HepG2 (cell line): ENCODE results near the gene PAMR1. TPM values are rescaled to one million over a fixed set of nuclear protein-coding genes. Genes with fewer than 3 reads are reported as not detected.

Experiments
- ATAC-seq: fragments of 200-7000 bp; cut with Tn5 transposase; 3 replicates; pipeline ENCODE4 v1.9.1; 2020; ENCODE audit warnings: mild to moderate bottlenecking, moderate library complexity
- BruUV-seq: library from RNA; stranded (reverse); fragments of 400-500 nt; replicated peaks from 2 replicates; lab custom pipeline; 2021; lab: Mats Ljungman, UMichigan
- CTCF ChIA-PET: fragments of 300-600 bp; formaldehyde crosslinking; extraction: SDS; loops from one replicate; lab custom pipeline; 2021; ENCODE audit warnings: low total read pairs, inconsistent platforms, low intra/inter-chr PET ratio; lab: Yijun Ruan, JAX
- POLR2A ChIA-PET: fragments of 350-600 bp; sonication (Branson Sonifier 250); formaldehyde crosslinking; loops from one replicate; lab custom pipeline; 2020; ENCODE audit warnings: antibody characterized with exemption, inconsistent platforms; lab: Yijun Ruan, JAX
- DNase-seq: peaks from one replicate; pipeline ENCODE4 v3.0.0-alpha.2; 2015; ENCODE audit warnings: low spot score
- FAIRE-seq: peaks from 3 replicates; lab custom pipeline; 2011; peaks lifted over from hg19 to GRCh38; lab: Jason Lieb, UNC
- H2AFZ ChIP-seq: one replicate; pipeline ENCODE4 v1.6.1; 2011; ENCODE audit warnings: low read length, inconsistent platforms
- H3K27ac ChIP-seq: fragments of 300-600 bp; 3 replicates; pipeline ENCODE4 v1.8.0; 2011; ENCODE audit warnings: mixed run types, mild to moderate bottlenecking, mixed read lengths, low read length, inconsistent platforms; ENCODE audit not compliant: insufficient read depth; ENCODE audit errors: extremely low read length
- H3K27me3 ChIP-seq, 2 experiments: fragments of 200-600 bp in 1 of 2; 2 replicates in 1 of 2; 3 replicates in 1 of 2; pipeline versions ENCODE4 v1.6.0 to v1.8.0; 2011; ENCODE audit warnings: low read length in 2 of 2, mild to moderate bottlenecking in 2 of 2, moderate library complexity in 2 of 2, inconsistent platforms in 1 of 2; ENCODE audit not compliant: insufficient read depth in 2 of 2, control insufficient read depth in 1 of 2
- H3K36me3 ChIP-seq, 2 experiments: fragments of 200-600 bp in 1 of 2; replicated peaks in 1 of 2; 2 replicates in 1 of 2; 3 replicates in 1 of 2; pipeline versions ENCODE4 v1.5.1 to v1.8.0; 2011; ENCODE audit warnings: low read length in 2 of 2, inconsistent platforms in 1 of 2; ENCODE audit not compliant: insufficient read depth in 2 of 2, control insufficient read depth in 1 of 2
- H3K4me1 ChIP-seq: 2 replicates; pipeline ENCODE4 v1.5.1; 2012; ENCODE audit warnings: low read length, inconsistent platforms; ENCODE audit not compliant: insufficient read depth
- H3K4me2 ChIP-seq: 2 replicates; pipeline ENCODE4 v1.6.0; 2011; ENCODE audit warnings: low read depth, low read length, inconsistent platforms
- H3K4me3 ChIP-seq, 3 experiments: fragments of 200-600 bp in 1 of 3; sonication (generic), shearing (Covaris generic) in 1 of 3; replicated peaks in 1 of 3; 2 replicates each; pipeline ENCODE4 v1.5.1; 2011 to 2016; ENCODE audit warnings: low read length in 3 of 3, inconsistent platforms in 2 of 3, low read depth in 2 of 3, mild to moderate bottlenecking in 2 of 3, control low read depth in 1 of 3, mixed read lengths in 1 of 3; ENCODE audit not compliant: insufficient read depth in 1 of 3
- H3K79me2 ChIP-seq: one replicate; pipeline ENCODE4 v1.6.1; 2011; ENCODE audit warnings: low read length, inconsistent platforms; ENCODE audit not compliant: insufficient read depth
- H3K9ac ChIP-seq: 2 replicates; pipeline ENCODE4 v1.6.0; 2011; ENCODE audit warnings: mild to moderate bottlenecking, low read depth, low read length, inconsistent platforms; ENCODE audit not compliant: insufficient read depth
- H3K9me3 ChIP-seq: 2 replicates; pipeline ENCODE4 v1.5.1; 2012; ENCODE audit warnings: mild to moderate bottlenecking, low read length
- H4K20me1 ChIP-seq: 2 replicates; pipeline ENCODE4 v1.6.0; 2011; ENCODE audit warnings: inconsistent platforms, mild to moderate bottlenecking, low read length, moderate library complexity; ENCODE audit not compliant: insufficient read depth
- ARNTL ChIP-seq: sonication (generic); formaldehyde crosslinking; IDR thresholded peaks from 2 replicates; pipeline ENCODE4 v1.4.0; 2020; ENCODE audit warnings: mild to moderate bottlenecking, missing genetic modification reagents
- MEIS1 ChIP-seq: sonication (generic); formaldehyde crosslinking; IDR thresholded peaks from 2 replicates; pipeline ENCODE4 v1.9.0; 2021; ENCODE audit warnings: mild to moderate bottlenecking, missing genetic modification reagents, moderate library complexity, borderline replicate concordance
- TBX2 ChIP-seq: sonication (generic); formaldehyde crosslinking; IDR thresholded peaks from 2 replicates; pipeline ENCODE4 v1.5.0; 2020; ENCODE audit warnings: missing genetic modification reagents, mild to moderate bottlenecking, borderline replicate concordance
- YEATS4 ChIP-seq: sonication (generic); formaldehyde crosslinking; IDR thresholded peaks from 2 replicates; pipeline ENCODE4 v1.4.0; 2020; ENCODE audit warnings: missing genetic modification reagents, borderline replicate concordance
- ZNF570 ChIP-seq: sonication (generic); formaldehyde crosslinking; IDR thresholded peaks from 2 replicates; pipeline ENCODE4 v1.4.0; 2020; ENCODE audit warnings: mild to moderate bottlenecking, missing genetic modification reagents, borderline replicate concordance
- ZNF678 ChIP-seq: sonication (generic); formaldehyde crosslinking; IDR thresholded peaks from 2 replicates; pipeline ENCODE4 v1.4.0; 2020; ENCODE audit warnings: mild to moderate bottlenecking, missing genetic modification reagents
- ZNF83 ChIP-seq: sonication (generic); formaldehyde crosslinking; IDR thresholded peaks from 2 replicates; pipeline ENCODE4 v1.4.0; 2020; ENCODE audit warnings: missing genetic modification reagents, mild to moderate bottlenecking, borderline replicate concordance
- ZNF891 ChIP-seq: sonication (generic); formaldehyde crosslinking; IDR thresholded peaks from 2 replicates; pipeline ENCODE4 v1.5.0; 2020; ENCODE audit warnings: mild to moderate bottlenecking, missing genetic modification reagents
- WGBS: methylation state at CpG from one replicate; pipeline ENCODE4 v1.1.6; 2017; ENCODE audit warnings: low lambda C conversion rate; 5-methylcytosine and 5-hydroxymethylcytosine counted together
- in situ Hi-C: cut with HindIII; loops from 2 replicates; pipeline ENCODE4 v1.10.0; 2017; ENCODE audit warnings: low pct_unique_long_range_greater_than_20kb; ENCODE audit not compliant: extremely low pct_ligation_motif_present
- intact Hi-C: fragments of 100-400 bp; cut with micrococcal nuclease; formaldehyde crosslinking; loops from one replicate; pipeline ENCODE4 v1.10.0; 2022; ENCODE audit not compliant: unreplicated experiment
- polyA plus RNA-seq, 8 experiments: library from polyadenylated mRNA; depleted of rRNA in 3 of 8; stranded (reverse) in 7 of 8; unstranded in 1 of 8; fragments of >200 nt; fragmentation: Illumina TruSeq in 4 of 8; extraction: Trizol in 4 of 8; gene quantifications; 2 replicates each; pipeline versions ENCODE4 v1.2.1 to v1.2.3, GENCODE V29; 2011 to 2016; ENCODE audit warnings: low read depth in 4 of 8, missing spikeins in 1 of 8, mixed read lengths in 1 of 8; ENCODE audit not compliant: insufficient read depth in 1 of 8
- total RNA-seq, 5 experiments: library from RNA; depleted of rRNA; stranded (reverse); fragments of >200 nt; fragmentation: Illumina TruSeq; extraction: Trizol; gene quantifications; 2 replicates each; pipeline ENCODE4 v1.2.3, GENCODE V29; 2016; ENCODE audit warnings: low read depth in 1 of 5
- TF ChIP-seq, protein P1 (sequence below), 2 experiments: sonication (generic) in 1 of 2; formaldehyde crosslinking in 1 of 2; IDR thresholded peaks; 2 replicates each; pipeline versions ENCODE4 v1.4.0 to v1.6.1; 2018 to 2020; ENCODE audit warnings: missing genetic modification reagents in 2 of 2, borderline replicate concordance in 1 of 2, low read depth in 1 of 2, mild to moderate bottlenecking in 1 of 2, missing biosample characterization in 1 of 2
- TF ChIP-seq, protein P2 (sequence below), 2 experiments: sonication (generic) in 1 of 2; formaldehyde crosslinking in 1 of 2; IDR thresholded peaks; 2 replicates each; pipeline versions ENCODE4 v1.5.1 to v1.6.1; 2011 to 2020; ENCODE audit warnings: borderline replicate concordance in 1 of 2, low read depth in 1 of 2, low read length in 1 of 2, mild to moderate bottlenecking in 1 of 2, missing genetic modification reagents in 1 of 2, moderate library complexity in 1 of 2
- TF ChIP-seq, protein P3 (sequence below): sonication (generic); formaldehyde crosslinking; conservative IDR thresholded peaks from 2 replicates; pipeline ENCODE4 v1.4.0; 2020; ENCODE audit warnings: mild to moderate bottlenecking, missing genetic modification reagents, moderate library complexity
- TF ChIP-seq, protein P4 (sequence below): IDR thresholded peaks from 2 replicates; pipeline ENCODE4 v1.6.1; 2016; ENCODE audit warnings: missing compliant biosample characterization, missing genetic modification reagents, borderline replicate concordance

The PAMR1 gene
- total and polyA plus RNA-seq, 2 of the 13 experiments (the other 11 are each of a cell fraction or from before 2014, with no cell fraction given): not detected

DNA sequence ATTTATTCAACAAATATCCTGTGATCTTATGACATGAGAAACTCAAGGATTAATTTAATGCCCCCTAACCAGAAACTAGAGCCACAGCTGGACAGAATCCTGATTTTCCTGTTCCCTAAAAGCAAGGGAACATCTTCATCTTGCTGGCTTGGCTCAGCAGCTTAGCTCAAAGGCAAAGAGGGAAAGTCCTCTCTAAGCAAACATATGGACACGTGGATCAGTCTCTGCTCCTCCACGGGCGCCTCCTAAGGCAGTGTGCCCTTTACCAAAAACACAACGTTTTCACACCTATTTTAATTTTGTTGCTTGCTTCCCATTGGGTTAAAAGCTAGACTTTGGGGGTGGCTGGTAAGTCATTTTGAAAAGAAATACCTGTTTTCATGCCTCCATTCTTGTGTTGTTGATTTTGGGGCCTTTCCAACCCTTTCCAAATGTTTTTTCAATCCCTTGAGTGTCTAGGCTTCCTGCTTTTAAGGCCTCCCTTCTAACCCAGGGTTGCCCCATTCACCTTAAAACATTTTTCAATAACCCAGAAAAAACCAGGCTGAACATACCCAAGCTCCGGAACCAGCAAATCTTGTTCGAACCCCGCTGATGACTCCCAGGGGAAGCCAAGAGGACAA, 121.5 kb downstream of the PAMR1 start:
- H3K79me2 ChIP-seq: no peaks in the 10 kb centered on the region
- no TSS peak for BruUV-seq
- TF ChIP-seq ZNF678 (CRISPR knock-in tag) (0 out of 2 replicates have a peak, but pooled peaks have one; percentile 67), MEIS1 (CRISPR knock-in tag) (0 out of 2 replicates have a peak, but pooled peaks have one; percentile 32), ZNF83 (CRISPR knock-in tag) (no peak), ARNTL (CRISPR knock-in tag) (0 out of 2 replicates have a peak, but pooled peaks have one; percentile 28), ZNF570 (CRISPR knock-in tag) (no peak), TBX2 (0 out of 2 replicates have a peak, but pooled peaks have one; percentile 13), YEATS4 (CRISPR knock-in tag) (no peak), ZNF891 (CRISPR knock-in tag) (no peak)
- TF ChIP-seq, protein P1, sequence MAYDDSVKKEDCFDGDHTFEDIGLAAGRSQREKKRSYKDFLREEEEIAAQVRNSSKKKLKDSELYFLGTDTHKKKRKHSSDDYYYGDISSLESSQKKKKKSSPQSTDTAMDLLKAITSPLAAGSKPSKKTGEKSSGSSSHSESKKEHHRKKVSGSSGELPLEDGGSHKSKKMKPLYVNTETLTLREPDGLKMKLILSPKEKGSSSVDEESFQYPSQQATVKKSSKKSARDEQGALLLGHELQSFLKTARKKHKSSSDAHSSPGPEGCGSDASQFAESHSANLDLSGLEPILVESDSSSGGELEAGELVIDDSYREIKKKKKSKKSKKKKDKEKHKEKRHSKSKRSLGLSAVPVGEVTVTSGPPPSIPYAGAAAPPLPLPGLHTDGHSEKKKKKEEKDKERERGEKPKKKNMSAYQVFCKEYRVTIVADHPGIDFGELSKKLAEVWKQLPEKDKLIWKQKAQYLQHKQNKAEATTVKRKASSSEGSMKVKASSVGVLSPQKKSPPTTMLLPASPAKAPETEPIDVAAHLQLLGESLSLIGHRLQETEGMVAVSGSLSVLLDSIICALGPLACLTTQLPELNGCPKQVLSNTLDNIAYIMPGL (CRISPR knock-in tag; IDR thresholded peaks at IDR 0.05; ENCODE audit: borderline replicate concordance in 1 of 2, low read depth in 1 of 2): 0 out of 4 replicates have a peak, but pooled peaks of 1 of the 2 experiments have one; percentile 19
- TF ChIP-seq, protein P2, sequence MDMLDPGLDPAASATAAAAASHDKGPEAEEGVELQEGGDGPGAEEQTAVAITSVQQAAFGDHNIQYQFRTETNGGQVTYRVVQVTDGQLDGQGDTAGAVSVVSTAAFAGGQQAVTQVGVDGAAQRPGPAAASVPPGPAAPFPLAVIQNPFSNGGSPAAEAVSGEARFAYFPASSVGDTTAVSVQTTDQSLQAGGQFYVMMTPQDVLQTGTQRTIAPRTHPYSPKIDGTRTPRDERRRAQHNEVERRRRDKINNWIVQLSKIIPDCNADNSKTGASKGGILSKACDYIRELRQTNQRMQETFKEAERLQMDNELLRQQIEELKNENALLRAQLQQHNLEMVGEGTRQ (IDR thresholded peaks at IDR 0.05; ENCODE audit: low read depth, low read length): no peak
- TF ChIP-seq, protein P2 (CRISPR knock-in tag; IDR thresholded peaks at IDR 0.05; ENCODE audit: borderline replicate concordance): 0 out of 2 replicates have a peak, but pooled peaks have one; percentile 23
- TF ChIP-seq, protein P3, sequence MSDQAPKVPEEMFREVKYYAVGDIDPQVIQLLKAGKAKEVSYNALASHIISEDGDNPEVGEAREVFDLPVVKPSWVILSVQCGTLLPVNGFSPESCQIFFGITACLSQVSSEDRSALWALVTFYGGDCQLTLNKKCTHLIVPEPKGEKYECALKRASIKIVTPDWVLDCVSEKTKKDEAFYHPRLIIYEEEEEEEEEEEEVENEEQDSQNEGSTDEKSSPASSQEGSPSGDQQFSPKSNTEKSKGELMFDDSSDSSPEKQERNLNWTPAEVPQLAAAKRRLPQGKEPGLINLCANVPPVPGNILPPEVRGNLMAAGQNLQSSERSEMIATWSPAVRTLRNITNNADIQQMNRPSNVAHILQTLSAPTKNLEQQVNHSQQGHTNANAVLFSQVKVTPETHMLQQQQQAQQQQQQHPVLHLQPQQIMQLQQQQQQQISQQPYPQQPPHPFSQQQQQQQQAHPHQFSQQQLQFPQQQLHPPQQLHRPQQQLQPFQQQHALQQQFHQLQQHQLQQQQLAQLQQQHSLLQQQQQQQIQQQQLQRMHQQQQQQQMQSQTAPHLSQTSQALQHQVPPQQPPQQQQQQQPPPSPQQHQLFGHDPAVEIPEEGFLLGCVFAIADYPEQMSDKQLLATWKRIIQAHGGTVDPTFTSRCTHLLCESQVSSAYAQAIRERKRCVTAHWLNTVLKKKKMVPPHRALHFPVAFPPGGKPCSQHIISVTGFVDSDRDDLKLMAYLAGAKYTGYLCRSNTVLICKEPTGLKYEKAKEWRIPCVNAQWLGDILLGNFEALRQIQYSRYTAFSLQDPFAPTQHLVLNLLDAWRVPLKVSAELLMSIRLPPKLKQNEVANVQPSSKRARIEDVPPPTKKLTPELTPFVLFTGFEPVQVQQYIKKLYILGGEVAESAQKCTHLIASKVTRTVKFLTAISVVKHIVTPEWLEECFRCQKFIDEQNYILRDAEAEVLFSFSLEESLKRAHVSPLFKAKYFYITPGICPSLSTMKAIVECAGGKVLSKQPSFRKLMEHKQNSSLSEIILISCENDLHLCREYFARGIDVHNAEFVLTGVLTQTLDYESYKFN (CRISPR knock-in tag): peak; percentile 35; the same call in 1 of the 2 replicates
- TF ChIP-seq, protein P4, sequence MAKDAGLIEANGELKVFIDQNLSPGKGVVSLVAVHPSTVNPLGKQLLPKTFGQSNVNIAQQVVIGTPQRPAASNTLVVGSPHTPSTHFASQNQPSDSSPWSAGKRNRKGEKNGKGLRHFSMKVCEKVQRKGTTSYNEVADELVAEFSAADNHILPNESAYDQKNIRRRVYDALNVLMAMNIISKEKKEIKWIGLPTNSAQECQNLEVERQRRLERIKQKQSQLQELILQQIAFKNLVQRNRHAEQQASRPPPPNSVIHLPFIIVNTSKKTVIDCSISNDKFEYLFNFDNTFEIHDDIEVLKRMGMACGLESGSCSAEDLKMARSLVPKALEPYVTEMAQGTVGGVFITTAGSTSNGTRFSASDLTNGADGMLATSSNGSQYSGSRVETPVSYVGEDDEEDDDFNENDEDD (CRISPR knock-in tag): peak; percentile 39; the same call in 1 of the 2 replicates

More for the DNA sequence above, 121.5 kb downstream of the PAMR1 start:
- H3K4me3 ChIP-seq: 0 out of 6 replicates have a peak overlapping the region, but pooled peaks of 1 of the 3 experiments have one; percentile 11
- H3K4me2 ChIP-seq: peak overlapping the region; percentile 59
- no peak overlapping the region for H2AFZ ChIP-seq
- no peak overlapping the region for H3K27ac ChIP-seq
- intact Hi-C loops (loop anchor here (10.0 kb wide), 1 partner anchor 879 kb away; no protein-coding TSS in a partner anchor), in situ Hi-C loops (no loop called here)
- FAIRE-seq: no peak
- H3K36me3 ChIP-seq: no peaks in the 10 kb centered on the region
- H3K9ac ChIP-seq: no peak overlapping the region
- H3K27me3 ChIP-seq: no peaks in the 10 kb centered on the region
- 26% methylated on average over 7 of the region's 7 CpGs for WGBS
- no peaks in the 10 kb centered on the region for H3K9me3 ChIP-seq
- no peaks in the 10 kb centered on the region for H4K20me1 ChIP-seq
- peaks cover 34% of the 10 kb centered on the region for H3K4me1 ChIP-seq
- CTCF ChIA-PET: no interaction called here
- peak; percentile 76 for ATAC-seq
- DNase-seq: no peak
- POLR2A ChIA-PET: no interaction called here
